ENCODE data around the gene KCNIP4.

KCNIP4 gene

GRCh38 chr4:21688596-21689265 is 259.8 kb downstream of the KCNIP4 start:
- ATAC-seq (ENCODE audit: low read depth) (no peak), DNase-seq (ENCODE audit: low spot score) (no peak)
- Histone ChIP-seq H3K36me3 (ENCODE audit: low read depth) (no peaks in the 10 kb centered on the region), H3K4me1 (ENCODE audit: insufficient read depth, poor library complexity, severe bottlenecking) (no peaks in the 10 kb centered on the region), H3K27ac (ENCODE audit: poor library complexity, severe bottlenecking) (no peak overlapping the region), H3K4me3 (ENCODE audit: severe bottlenecking) (no peak overlapping the region), H3K9me3 (ENCODE audit: severe bottlenecking) (no peaks in the 10 kb centered on the region), H3K27me3 (ENCODE audit: insufficient read depth, poor library complexity, severe bottlenecking) (peaks cover 1% of the 10 kb centered on the region)
- TF ChIP-seq CTCF (IDR thresholded peaks at IDR 0.05; ENCODE audit: poor library complexity, severe bottlenecking) = no peak

- no peak for DNase-seq (ENCODE audit: low spot score)
- H3K27me3 ChIP-seq (ENCODE audit: insufficient read depth, poor library complexity, severe bottlenecking) = no peaks in the 10 kb centered on the region
- no peaks in the 10 kb centered on the region for H3K36me3 ChIP-seq (ENCODE audit: low read depth)
- no peak for ATAC-seq (ENCODE audit: low read depth)
- no peaks in the 10 kb centered on the region for H3K9me3 ChIP-seq (ENCODE audit: severe bottlenecking)
- H3K4me1 ChIP-seq (ENCODE audit: insufficient read depth, poor library complexity, severe bottlenecking) = no peaks in the 10 kb centered on the region
- H3K4me3 ChIP-seq (ENCODE audit: severe bottlenecking) = no peak overlapping the region
- no peak overlapping the region for H3K27ac ChIP-seq (ENCODE audit: poor library complexity, severe bottlenecking)
- TF ChIP-seq CTCF (IDR thresholded peaks at IDR 0.05; ENCODE audit: poor library complexity, severe bottlenecking) = no peak
Observed at GRCh38 chr4:21685911-21686310, 262.7 kb downstream of the KCNIP4 start.

- DNase-seq (ENCODE audit: low spot score) = no peak
- ATAC-seq (ENCODE audit: low read depth) = no peak
- Histone ChIP-seq H3K27ac (ENCODE audit: poor library complexity, severe bottlenecking) (no peak overlapping the region), H3K27me3 (ENCODE audit: insufficient read depth, poor library complexity, severe bottlenecking) (no peaks in the 10 kb centered on the region), H3K4me1 (ENCODE audit: insufficient read depth, poor library complexity, severe bottlenecking) (no peaks in the 10 kb centered on the region), H3K36me3 (ENCODE audit: low read depth) (no peaks in the 10 kb centered on the region), H3K4me3 (ENCODE audit: severe bottlenecking) (no peak overlapping the region), H3K9me3 (ENCODE audit: severe bottlenecking) (no peaks in the 10 kb centered on the region)
- no peak for TF ChIP-seq CTCF (IDR thresholded peaks at IDR 0.05; ENCODE audit: poor library complexity, severe bottlenecking)
Observed at GRCh38 chr4:21680326-21680898, 268.2 kb downstream of the KCNIP4 start.

GRCh38 chr4:21678711-21679110 is 269.9 kb downstream of the KCNIP4 start:
- no peak for TF ChIP-seq CTCF (IDR thresholded peaks at IDR 0.05; ENCODE audit: poor library complexity, severe bottlenecking)
- Histone ChIP-seq H3K36me3 (ENCODE audit: low read depth) (no peaks in the 10 kb centered on the region), H3K4me1 (ENCODE audit: insufficient read depth, poor library complexity, severe bottlenecking) (no peaks in the 10 kb centered on the region), H3K9me3 (ENCODE audit: severe bottlenecking) (no peaks in the 10 kb centered on the region), H3K27me3 (ENCODE audit: insufficient read depth, poor library complexity, severe bottlenecking) (no peaks in the 10 kb centered on the region), H3K27ac (ENCODE audit: poor library complexity, severe bottlenecking) (no peak overlapping the region), H3K4me3 (ENCODE audit: severe bottlenecking) (no peak overlapping the region)
- DNase-seq (ENCODE audit: low spot score) = no peak
- ATAC-seq (ENCODE audit: low read depth) = no peak

GRCh38 chr4:21677173-21677572 is 271.4 kb downstream of the KCNIP4 start:
- TF ChIP-seq CTCF (IDR thresholded peaks at IDR 0.05; ENCODE audit: poor library complexity, severe bottlenecking) = no peak
- H3K9me3 ChIP-seq (ENCODE audit: severe bottlenecking) = no peaks in the 10 kb centered on the region
- H3K4me1 ChIP-seq (ENCODE audit: insufficient read depth, poor library complexity, severe bottlenecking) = no peaks in the 10 kb centered on the region
- no peaks in the 10 kb centered on the region for H3K27me3 ChIP-seq (ENCODE audit: insufficient read depth, poor library complexity, severe bottlenecking)
- no peaks in the 10 kb centered on the region for H3K36me3 ChIP-seq (ENCODE audit: low read depth)
- no peak overlapping the region for H3K4me3 ChIP-seq (ENCODE audit: severe bottlenecking)
- no peak overlapping the region for H3K27ac ChIP-seq (ENCODE audit: poor library complexity, severe bottlenecking)
- DNase-seq (ENCODE audit: low spot score) (no peak), ATAC-seq (ENCODE audit: low read depth) (no peak)
